BLaER1 treated with 17β-estradiol and CSF1 and Interleukin-3, amounts not matched to agents 10 nM and 100 nM (cell line): ENCODE measurements around the gene ENDOU.

Source experiments
- H3K27ac ChIP-seq, 11 experiments: shearing (Covaris generic); formaldehyde crosslinking; 2 replicates each; pipeline ENCODE4 v1.8.1; 2022
- H3K27me3 ChIP-seq, 11 experiments: shearing (Covaris generic); formaldehyde crosslinking; 2 replicates each; pipeline ENCODE4 v1.8.1; 2022
- H3K36me3 ChIP-seq, 11 experiments: shearing (Covaris generic); formaldehyde crosslinking; 2 replicates each; pipeline ENCODE4 v1.8.1; 2022
- H3K4me1 ChIP-seq, 10 experiments: shearing (Covaris generic); formaldehyde crosslinking; 2 replicates each; pipeline ENCODE4 v1.8.1; 2022
- H3K4me2 ChIP-seq, 11 experiments: shearing (Covaris generic); formaldehyde crosslinking; 2 replicates each; pipeline ENCODE4 v1.8.1; 2022
- H3K4me3 ChIP-seq, 10 experiments: shearing (Covaris generic); formaldehyde crosslinking; 2 replicates each; pipeline ENCODE4 v1.8.1; 2022
- H3K9ac ChIP-seq, 11 experiments: shearing (Covaris generic); formaldehyde crosslinking; 2 replicates each; pipeline ENCODE4 v1.8.1; 2022
- H3K9me3 ChIP-seq, 11 experiments: shearing (Covaris generic); formaldehyde crosslinking; replicated peaks in 1 of 11; 2 replicates each; pipeline ENCODE4 v1.8.1; 2022
- H4K20me1 ChIP-seq, 11 experiments: shearing (Covaris generic); formaldehyde crosslinking; 2 replicates each; pipeline ENCODE4 v1.8.1; 2022
- Cebpa-rat ChIP-seq, 11 experiments: shearing (Covaris generic); IDR thresholded peaks; 2 replicates each; pipeline ENCODE4 v1.8.1; 2022

ENDOU gene

GRCh38 chr12:47725091-47725772 lies at the start of gene ENDOU:
Gene ENDOU (minus strand): TSS chr12:47725490. CDS start chr12:47725413, 77 bp downstream.
- peak within 1 kb of the TSS; percentile 53 to 84 (median 69) for H3K4me2 ChIP-seq
- H3K36me3 ChIP-seq, result peaks cover 0 to 4% (median 0%) of the 10 kb centered on the region in 11 experiments; a peak in 1 of 22 replicates
- peaks cover 0 to 4% (median 0%) of the 10 kb centered on the region in 11 experiments; a peak in 3 of 22 replicates for H3K27me3 ChIP-seq
- no peaks in the 10 kb centered on the region; a peak in 1 of 22 replicates for H4K20me1 ChIP-seq
- peak within 1 kb of the TSS in 1 of 11 experiments; percentile 1; a peak in 1 of 22 replicates for H3K9ac ChIP-seq
- H3K4me3 ChIP-seq, result no peak within 1 kb of the TSS
- TF ChIP-seq Cebpa-rat (IDR thresholded peaks at IDR 0.05), result no peak
- no peaks in the 10 kb centered on the region for H3K9me3 ChIP-seq
- H3K27ac ChIP-seq, result peak within 1 kb of the TSS in 1 of 11 experiments; percentile 23; a peak in 3 of 22 replicates
- H3K4me1 ChIP-seq, result peaks cover 29 to 63% (median 49%) of the 10 kb centered on the region in 10 experiments

DNA sequence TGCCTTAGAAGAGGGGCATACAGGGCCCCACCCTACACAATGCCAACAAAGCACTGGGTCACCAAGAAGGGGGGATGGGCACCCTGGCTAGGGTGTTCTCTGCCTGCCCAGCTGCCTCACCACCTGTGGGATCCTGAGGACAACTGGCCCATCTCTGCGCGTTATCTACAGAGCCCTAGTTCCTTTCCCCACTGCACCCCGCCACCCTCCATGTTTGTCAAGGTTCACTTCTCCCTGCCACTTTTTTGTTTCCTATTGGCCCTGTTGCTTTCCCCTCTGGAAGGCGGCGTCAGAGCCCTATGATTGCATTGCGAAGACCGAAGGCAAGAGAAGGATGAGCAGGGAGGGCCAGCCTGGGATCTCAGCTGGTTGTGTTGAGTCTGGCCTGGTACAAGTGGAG lies 49.4 kb upstream of the ENDOU start:
- Histone ChIP-seq H3K4me2 (peak overlapping the region; percentile 92 to 100 (median 98)), H3K27ac (peak overlapping the region; percentile 48 to 95 (median 88); a peak in 21 of 22 replicates)

GRCh38 chr12:47773858-47774580 lies 48.7 kb upstream of the ENDOU start:
- Histone ChIP-seq H3K9ac (peak overlapping the region; percentile 73 to 87 (median 82)), H3K27me3 (no peaks in the 10 kb centered on the region; a peak in 1 of 22 replicates), H4K20me1 (peaks cover 0 to 14% (median 4%) of the 10 kb centered on the region in 11 experiments; a peak in 6 of 22 replicates), H3K4me2 (peak overlapping the region; percentile 92 to 100 (median 98)), H3K4me1 (peaks cover 57 to 74% (median 64%) of the 10 kb centered on the region in 10 experiments), H3K4me3 (peak overlapping the region; percentile 69 to 86 (median 82)), H3K27ac (peak overlapping the region; percentile 51 to 95 (median 88); a peak in 21 of 22 replicates), H3K9me3 (no peaks in the 10 kb centered on the region), H3K36me3 (no peaks in the 10 kb centered on the region)
- no peak for TF ChIP-seq Cebpa-rat (IDR thresholded peaks at IDR 0.05)

More for the DNA sequence above, 49.4 kb upstream of the ENDOU start:
- TF ChIP-seq Cebpa-rat (IDR thresholded peaks at IDR 0.05), result no peak
- Histone ChIP-seq H4K20me1 (peaks cover 1 to 16% (median 9%) of the 10 kb centered on the region in 11 experiments; a peak in 14 of 22 replicates), H3K36me3 (no peaks in the 10 kb centered on the region), H3K27me3 (no peaks in the 10 kb centered on the region; a peak in 1 of 22 replicates), H3K4me3 (peak overlapping the region in 8 of 10 experiments; percentile 14 to 86 (median 82); a peak in 10 of 20 replicates), H3K9me3 (no peaks in the 10 kb centered on the region), H3K9ac (peak overlapping the region; percentile 26 to 87 (median 71); a peak in 18 of 22 replicates), H3K4me1 (peaks cover 60 to 77% (median 66%) of the 10 kb centered on the region in 10 experiments)

- TF ChIP-seq Cebpa-rat (IDR thresholded peaks at IDR 0.05), result no peak
These were observed 48.0 kb upstream of the ENDOU start, which contains the start of gene SLC48A1 for GRCh38 chr12:47773062-47773857. Gene SLC48A1 (plus strand): TSS chr12:47773238. CDS start chr12:47773305, 67 bp downstream.

GRCh38 chr12:47772738-47773061 lies 47.4 kb upstream of the ENDOU start:
- H3K4me3 ChIP-seq, result peak overlapping the region; percentile 69 to 86 (median 82)
- H3K9me3 ChIP-seq, result no peaks in the 10 kb centered on the region
- H4K20me1 ChIP-seq, result peaks cover 0 to 10% (median 0%) of the 10 kb centered on the region in 11 experiments; a peak in 3 of 22 replicates
- TF ChIP-seq Cebpa-rat (IDR thresholded peaks at IDR 0.05), result no peak
- H3K27ac ChIP-seq, result peak overlapping the region in 6 of 11 experiments; percentile 14 to 95 (median 79); a peak in 6 of 22 replicates
- H3K27me3 ChIP-seq, result no peaks in the 10 kb centered on the region; a peak in 1 of 22 replicates
- peaks cover 44 to 61% (median 51%) of the 10 kb centered on the region in 10 experiments for H3K4me1 ChIP-seq
- peak overlapping the region; percentile 78 to 99 (median 98) for H3K4me2 ChIP-seq
- H3K36me3 ChIP-seq, result no peaks in the 10 kb centered on the region
- H3K9ac ChIP-seq, result peak overlapping the region; percentile 73 to 87 (median 82); a peak in 20 of 22 replicates

More at GRCh38 chr12:47773062-47773857, 48.0 kb upstream of the ENDOU start, which contains the start of gene SLC48A1:
- H3K4me2 ChIP-seq, result peak within 1 kb of the TSS; percentile 92 to 100 (median 98)
- H3K4me3 ChIP-seq, result peak within 1 kb of the TSS; percentile 69 to 86 (median 82)
- H3K4me1 ChIP-seq, result peaks cover 50 to 67% (median 56%) of the 10 kb centered on the region in 10 experiments
- H3K9me3 ChIP-seq, result no peaks in the 10 kb centered on the region
- peak within 1 kb of the TSS; percentile 51 to 95 (median 79); a peak in 21 of 22 replicates for H3K27ac ChIP-seq
- peak within 1 kb of the TSS; percentile 73 to 87 (median 82) for H3K9ac ChIP-seq
- H4K20me1 ChIP-seq, result peaks cover 0 to 11% (median 0%) of the 10 kb centered on the region in 11 experiments; a peak in 4 of 22 replicates
- H3K36me3 ChIP-seq, result no peaks in the 10 kb centered on the region
- H3K27me3 ChIP-seq, result no peaks in the 10 kb centered on the region; a peak in 1 of 22 replicates

DNA sequence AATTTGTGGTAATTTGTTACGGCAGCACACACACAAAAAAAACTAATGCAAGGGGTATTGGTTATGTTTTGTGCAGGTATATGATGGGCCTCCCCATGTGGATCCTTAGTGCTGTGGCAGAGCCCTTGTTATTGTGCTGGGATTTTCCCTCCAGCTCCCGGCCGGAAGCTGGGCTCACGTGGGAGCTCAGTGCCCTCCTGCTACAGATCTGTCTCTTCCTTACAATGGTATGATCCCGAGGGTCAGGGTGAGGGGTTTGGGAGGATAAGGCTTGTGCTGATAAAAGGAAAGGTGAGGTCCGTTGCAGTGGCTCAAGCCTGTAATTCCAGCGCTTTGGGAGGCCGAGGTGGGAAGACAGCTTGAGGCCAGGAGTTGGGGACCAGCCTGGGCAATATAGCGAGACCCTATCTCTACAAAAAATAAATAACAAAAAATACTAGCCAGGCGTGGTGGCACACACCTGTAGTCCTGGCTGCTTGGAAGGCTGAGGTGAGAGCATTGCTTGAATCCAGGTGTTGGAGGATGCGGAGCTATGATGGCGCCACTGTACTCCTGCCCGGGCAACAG lies 46.9 kb upstream of the ENDOU start:
- H4K20me1 ChIP-seq, result peaks cover 0 to 10% (median 0%) of the 10 kb centered on the region in 11 experiments; a peak in 3 of 22 replicates
- H3K27ac ChIP-seq, result no peak overlapping the region
- no peaks in the 10 kb centered on the region for H3K9me3 ChIP-seq
- no peaks in the 10 kb centered on the region for H3K36me3 ChIP-seq
- peak overlapping the region in 1 of 11 experiments; percentile 83; a peak in 1 of 22 replicates for H3K9ac ChIP-seq
- peak overlapping the region; percentile 78 to 99 (median 98); a peak in 20 of 22 replicates for H3K4me2 ChIP-seq
- no peaks in the 10 kb centered on the region; a peak in 1 of 22 replicates for H3K27me3 ChIP-seq
- no peak for TF ChIP-seq Cebpa-rat (IDR thresholded peaks at IDR 0.05)
- H3K4me1 ChIP-seq, result peaks cover 39 to 56% (median 47%) of the 10 kb centered on the region in 10 experiments
- H3K4me3 ChIP-seq, result peak overlapping the region in 2 of 10 experiments; percentile 81 to 82; a peak in 2 of 20 replicates

- Histone ChIP-seq H3K27ac (no peak overlapping the region), H3K9me3 (no peaks in the 10 kb centered on the region), H3K4me1 (peaks cover 36 to 55% (median 45%) of the 10 kb centered on the region in 10 experiments), H4K20me1 (peaks cover 0 to 10% (median 0%) of the 10 kb centered on the region in 11 experiments; a peak in 3 of 22 replicates), H3K36me3 (no peaks in the 10 kb centered on the region), H3K4me2 (no peak overlapping the region), H3K9ac (no peak overlapping the region), H3K27me3 (no peaks in the 10 kb centered on the region; a peak in 1 of 22 replicates), H3K4me3 (no peak overlapping the region)
- TF ChIP-seq Cebpa-rat (IDR thresholded peaks at IDR 0.05), result no peak
These were observed 46.0 kb upstream of the ENDOU start for GRCh38 chr12:47771304-47771703.
